HG03460 (cell line): ENCODE measurements around the gene CD40.

Experiments
- ATAC-seq: cut with Tn5 transposase; IDR thresholded peaks from one replicate; pipeline ENCODE4 v1.9.1; 2021; ENCODE audit not compliant: unreplicated experiment

The CD40 gene

DNA sequence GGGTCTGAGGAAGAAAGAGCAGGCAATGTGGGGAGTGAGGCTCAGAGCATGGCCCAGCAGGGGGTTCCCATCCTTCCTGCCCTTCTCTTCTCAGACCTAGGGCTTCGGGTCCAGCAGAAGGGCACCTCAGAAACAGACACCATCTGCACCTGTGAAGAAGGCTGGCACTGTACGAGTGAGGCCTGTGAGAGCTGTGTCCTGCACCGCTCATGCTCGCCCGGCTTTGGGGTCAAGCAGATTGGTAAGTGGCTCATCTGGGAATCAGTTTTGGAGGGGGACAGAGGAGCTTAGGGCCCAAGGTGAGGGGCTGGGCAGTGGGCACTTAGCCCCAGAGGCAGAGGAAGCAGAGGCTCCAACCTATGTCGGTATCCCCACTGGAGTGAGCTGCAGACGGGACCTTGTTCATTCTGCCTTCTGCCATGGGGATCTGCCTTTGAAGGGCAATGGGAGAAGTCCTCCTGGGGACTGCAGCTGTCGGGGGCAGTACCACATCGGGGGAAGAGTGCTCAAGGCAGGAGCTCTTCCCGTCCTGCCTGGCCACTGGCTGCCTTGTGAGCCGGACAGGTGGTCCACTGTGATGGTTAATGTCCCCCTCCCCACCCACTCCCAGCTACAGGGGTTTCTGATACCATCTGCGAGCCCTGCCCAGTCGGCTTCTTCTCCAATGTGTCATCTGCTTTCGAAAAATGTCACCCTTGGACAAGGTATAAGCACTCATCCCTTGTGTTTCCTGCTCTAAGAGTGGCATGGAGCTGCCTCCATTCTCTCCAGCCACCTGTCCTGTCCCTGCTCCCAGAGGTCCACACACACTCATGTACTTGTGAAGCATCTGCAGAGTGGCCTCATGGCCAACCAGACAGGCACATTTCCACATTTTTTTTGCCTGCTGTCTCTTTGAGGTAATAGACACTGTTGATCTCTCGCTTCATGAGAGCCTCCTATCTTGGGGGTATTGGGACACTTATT lies 4.7 kb downstream of the CD40 start:
- no peak for ATAC-seq

DNA sequence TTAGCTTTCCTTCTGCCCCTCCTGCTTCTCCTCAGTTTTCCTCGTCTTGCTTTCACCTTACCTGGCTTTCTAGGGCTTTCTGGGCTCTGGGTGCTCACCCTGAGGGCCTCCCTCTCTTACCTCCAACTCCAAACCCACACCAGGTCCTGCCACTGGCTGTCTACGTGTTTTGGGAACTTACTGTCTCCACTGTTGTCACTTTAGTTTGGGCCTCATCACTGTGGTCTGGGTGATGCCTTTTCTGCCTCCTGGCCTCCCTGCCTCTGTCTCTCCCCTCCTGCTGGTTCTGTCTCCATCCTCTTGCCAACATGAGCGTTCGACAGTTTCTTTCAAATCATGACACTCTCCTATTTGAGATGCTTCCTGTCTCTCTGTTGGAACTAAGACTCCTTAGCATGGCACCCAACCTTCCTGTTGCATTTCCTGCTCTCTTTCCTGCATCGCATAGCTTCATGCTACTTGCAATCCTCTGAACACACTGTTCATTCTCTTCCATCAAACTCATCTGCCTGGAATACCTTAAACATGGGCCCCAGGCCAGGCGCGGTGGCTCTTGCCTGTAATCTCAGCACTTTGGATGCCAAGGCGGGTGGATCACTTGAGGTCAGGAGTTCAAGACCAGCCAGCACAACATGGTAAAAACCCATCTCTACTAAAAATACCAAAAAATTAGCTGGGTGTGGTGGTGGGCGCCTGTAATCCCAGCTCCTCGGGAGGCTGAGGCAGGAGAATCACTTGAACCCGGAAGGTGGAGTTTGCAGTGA lies 5.5 kb downstream of the CD40 start:
- no peak for ATAC-seq

- no peak for ATAC-seq
These were observed 8.4 kb downstream of the CD40 start for GRCh38 chr20:46126440-46127056.

DNA sequence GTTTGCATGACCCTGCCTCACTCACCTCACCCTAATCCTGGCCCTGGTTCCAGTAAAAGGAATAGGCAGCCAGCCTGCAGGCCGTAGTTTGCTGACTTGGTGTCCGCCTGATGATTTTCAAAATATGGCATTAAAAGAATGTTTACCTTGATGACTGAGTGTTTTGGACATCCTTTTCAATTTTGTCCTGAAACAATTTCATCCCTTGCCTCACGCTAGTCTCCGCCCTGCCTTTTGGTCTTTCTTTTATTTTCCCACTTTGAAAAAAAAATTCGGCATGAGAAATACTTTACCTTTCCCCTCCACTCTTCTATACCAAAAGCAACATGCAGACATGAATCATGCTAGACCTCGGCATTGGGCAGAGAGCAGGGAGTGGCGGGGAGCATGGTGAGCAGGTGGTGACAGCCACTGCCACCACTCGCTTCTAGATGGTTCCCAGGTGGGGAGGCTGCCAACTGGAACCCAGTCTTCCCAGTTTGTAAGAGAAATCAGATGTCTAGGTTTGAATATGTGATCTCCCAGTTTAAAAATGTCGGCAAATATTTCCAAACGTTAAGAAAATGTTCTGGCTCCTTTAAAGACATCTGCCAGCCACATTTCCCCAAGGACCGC lies 9.4 kb downstream of the CD40 start:
- ATAC-seq, result no peak

DNA sequence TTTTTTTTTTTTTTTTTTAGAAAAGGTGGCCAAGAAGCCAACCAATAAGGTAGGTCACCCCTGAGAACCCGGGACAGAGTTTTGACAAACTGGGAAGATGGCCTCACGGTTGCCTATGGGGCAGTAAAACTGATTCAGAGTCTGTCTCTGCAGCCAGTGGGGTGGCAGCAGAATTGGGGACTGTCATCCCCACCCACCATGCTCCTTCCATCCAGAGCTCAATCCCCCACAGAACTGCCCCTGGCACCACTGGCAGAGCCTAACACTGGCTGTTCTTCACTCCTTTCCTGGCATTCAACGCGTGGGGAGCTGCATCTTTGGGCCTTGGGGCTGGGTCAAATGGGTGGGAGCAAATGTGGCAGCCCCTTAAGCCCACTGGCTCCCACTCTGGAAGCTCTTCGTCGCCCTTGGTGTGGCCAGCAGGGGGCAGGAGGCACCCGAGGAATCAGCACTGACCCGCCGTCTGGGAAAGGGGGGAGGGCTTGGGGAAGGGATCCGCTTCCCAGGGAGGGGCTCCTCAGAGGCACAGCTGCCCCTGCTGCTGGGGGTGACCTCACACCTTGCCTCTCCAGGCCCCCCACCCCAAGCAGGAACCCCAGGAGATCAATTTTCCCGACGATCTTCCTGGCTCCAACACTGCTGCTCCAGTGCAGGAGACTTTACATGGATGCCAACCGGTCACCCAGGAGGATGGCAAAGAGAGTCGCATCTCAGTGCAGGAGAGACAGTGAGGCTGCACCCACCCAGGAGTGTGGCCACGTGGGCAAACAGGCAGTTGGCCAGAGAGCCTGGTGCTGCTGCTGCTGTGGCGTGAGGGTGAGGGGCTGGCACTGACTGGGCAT lies 10.4 kb downstream of the CD40 start:
- no peak for ATAC-seq

DNA sequence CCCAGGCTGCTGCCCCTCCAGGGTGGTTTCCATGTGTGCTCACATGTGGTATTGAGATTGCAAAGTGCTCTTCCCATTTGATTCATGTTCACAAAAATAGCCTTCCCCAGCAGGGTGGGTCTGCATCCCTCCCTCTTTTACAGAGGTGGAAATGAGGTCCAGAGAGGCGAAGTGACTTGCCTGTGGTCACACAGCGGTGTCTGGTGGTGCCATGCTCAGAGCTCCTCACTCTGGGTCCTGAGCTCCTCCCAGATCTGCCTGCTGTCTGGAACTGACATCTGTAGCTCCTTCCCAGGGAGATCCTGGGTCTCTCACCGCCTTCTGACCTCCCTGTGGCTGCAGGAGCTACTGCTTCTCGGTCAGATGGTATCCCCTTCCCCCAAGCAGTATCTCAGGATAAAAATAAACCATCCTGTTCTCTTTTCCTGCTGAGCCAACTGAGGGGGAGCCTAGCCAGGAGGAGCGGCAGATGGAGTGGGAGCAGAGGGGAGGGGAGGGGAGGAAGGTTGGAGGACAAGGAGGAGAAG lies 11.9 kb downstream of the CD40 start:
- ATAC-seq, result no peak

DNA sequence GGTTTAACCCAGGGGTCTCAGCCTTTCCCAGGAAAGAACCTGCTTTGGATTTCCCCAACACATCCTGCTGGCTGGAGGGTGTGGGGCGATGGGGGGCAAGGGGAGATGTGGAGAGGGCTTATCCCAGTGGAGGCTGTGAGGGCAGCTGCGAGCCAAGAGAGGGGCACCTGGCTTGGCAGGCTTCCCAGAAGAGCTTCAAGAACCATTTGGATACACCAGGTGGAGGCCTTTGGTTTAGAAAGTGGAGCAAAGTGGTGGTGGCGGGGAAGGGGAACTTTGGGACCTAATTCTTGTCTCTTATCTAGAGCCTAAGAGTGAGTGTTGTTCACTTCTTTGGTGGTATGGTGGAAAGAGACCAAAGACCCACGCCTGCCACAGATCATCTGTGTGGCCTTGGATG lies 12.4 kb downstream of the CD40 start:
- ATAC-seq, result no peak

DNA sequence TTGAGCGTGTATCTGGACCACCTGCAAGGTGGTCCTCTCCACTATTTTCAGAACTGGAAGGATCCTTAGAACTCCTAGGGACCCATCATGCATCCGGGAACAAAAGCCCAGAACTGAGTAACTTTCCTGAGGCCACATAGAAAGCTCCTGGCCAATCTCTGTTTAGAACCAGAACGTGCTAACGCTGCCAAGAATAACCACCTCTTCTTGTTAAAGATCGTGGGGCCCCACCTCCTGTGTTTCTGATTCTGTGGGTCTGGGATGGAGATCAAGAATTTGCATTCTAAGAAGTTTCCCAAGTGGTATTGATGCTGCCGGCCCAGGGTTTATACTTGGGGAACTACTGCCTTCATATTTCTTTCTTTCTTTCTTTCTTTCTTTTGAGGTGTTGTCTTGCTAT lies 13.3 kb downstream of the CD40 start:
- no peak for ATAC-seq

DNA sequence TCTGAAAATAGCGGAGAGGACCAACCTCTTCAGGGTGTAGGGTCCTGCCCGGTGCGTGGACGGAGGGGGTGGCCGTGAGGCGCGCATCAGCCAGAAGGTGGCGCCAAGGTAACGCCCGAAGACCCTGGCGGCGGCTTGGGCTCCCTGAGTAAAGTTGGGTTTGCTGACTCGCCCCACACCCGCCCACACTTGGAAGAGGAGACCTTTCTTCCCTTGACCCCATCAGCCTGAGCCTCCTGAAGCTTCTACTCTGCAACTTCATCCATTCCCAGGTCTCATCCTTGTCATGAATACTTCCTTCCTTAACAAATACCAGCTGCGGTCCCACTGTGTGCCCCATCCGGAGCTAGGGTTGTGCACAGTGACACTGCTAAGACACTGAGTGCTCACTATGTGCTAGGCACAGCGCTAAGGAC lies 14.6 kb downstream of the CD40 start:
- no peak for ATAC-seq

DNA sequence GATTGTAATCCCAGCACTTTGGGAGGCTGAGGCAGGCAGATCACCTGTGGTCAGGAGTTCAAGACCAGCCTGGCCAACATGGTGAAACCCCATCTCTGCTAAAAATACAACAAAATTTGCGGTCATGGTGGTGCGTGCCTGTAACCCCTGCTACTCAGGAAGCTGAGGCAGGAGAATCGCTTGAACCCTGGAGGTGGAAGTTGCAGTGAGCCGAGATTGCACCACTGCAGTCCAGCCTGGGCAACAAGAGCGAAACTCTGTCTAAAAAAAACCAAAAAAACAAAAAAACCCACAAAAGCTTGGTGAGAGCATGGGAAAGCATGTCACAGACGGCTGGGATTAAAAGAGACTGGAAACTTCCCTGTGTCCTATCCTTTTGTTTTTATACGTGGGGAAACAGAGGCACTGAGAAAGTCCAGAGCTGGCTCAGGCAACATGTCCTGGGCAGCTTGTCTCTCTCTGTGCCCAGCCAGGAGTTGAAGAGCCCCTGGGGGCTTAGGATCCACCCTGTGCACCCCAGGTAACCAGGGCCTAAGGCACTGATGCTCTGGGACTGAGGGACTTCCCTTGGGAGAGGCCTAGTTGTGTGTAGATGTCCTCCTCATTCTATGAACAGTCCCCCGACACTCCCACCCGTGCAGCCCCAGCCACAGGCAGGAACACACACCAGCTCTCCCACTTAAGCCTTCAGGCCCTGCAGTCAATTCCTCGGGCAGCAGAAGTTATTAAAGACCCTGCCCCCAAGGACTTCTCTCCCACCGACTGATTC lies 16.0 kb downstream of the CD40 start:
- no peak for ATAC-seq

DNA sequence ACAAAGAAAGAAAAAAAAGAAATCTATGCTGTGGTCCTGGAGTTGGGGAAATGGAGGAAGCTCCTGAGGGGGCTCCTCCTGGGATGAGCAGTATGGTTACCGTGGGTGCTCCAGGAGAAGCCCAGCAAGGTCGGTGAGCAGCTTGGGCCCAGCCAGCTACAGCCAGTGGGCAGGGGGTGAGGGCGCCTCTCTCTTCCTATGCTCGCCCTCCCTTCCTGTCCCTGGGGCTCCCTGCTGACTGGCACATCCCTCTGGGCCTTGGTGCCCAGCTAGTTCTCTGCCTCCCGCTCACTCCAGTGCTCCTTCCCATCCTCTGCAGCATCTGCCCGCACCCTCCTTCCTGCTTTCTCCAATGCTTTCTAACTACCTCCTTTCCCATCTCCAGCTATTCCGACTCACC lies 16.6 kb downstream of the CD40 start:
- no peak for ATAC-seq

- ATAC-seq, result no peak
These were observed 17.9 kb downstream of the CD40 start for GRCh38 chr20:46135856-46136633.

- ATAC-seq, result no peak
These were observed 19.7 kb downstream of the CD40 start for GRCh38 chr20:46137816-46138215.

- ATAC-seq, result no peak
These were observed 21.3 kb downstream of the CD40 start for GRCh38 chr20:46139266-46139889.

DNA sequence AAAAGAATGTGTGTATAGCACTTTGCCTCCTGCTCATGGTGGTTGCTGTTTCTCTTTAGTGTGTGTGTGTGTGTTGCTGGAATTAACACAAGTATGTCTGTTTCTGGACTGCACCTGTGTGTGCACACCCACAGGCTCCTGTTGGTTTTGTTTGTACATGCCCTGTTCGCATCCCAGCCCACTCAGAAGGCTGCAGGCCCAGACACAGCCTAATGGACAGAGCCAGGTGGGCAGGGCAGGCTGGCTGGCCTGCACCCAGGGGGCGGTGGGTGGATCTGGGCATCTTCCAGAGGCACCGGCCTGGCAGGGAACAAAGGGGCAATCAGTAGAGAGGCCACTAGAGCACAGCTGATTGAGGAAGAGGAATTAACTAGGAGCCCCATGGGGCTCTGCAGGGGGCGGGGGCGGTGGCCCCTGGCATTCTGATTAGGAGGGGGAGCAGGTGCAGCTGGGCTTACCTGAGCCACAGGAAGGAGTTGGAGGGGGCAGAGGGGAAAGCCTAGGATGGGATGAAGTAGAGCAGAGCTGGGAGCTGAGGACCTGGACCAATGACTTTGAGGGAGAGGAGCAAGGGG lies 21.9 kb downstream of the CD40 start:
- no peak for ATAC-seq

DNA sequence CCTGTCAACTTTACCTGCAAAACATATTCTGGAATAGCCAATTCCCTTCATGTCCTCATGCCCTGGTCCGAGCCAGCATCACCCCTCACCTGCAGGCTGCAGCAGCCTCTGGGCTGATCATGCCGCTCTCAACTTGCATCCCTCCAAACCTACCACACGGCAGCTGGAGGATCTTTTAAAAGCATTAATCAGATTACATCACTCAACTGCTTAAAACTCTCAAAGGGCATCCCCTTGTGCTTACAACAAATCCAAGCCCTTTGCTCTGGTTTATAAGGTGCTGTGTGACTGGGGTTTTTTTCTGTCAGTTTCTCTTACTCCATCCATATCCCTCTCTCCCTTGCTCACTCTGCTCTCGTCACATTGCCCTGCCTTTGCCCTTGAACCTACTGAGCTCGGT lies 24.0 kb downstream of the CD40 start:
- ATAC-seq, result no peak

DNA sequence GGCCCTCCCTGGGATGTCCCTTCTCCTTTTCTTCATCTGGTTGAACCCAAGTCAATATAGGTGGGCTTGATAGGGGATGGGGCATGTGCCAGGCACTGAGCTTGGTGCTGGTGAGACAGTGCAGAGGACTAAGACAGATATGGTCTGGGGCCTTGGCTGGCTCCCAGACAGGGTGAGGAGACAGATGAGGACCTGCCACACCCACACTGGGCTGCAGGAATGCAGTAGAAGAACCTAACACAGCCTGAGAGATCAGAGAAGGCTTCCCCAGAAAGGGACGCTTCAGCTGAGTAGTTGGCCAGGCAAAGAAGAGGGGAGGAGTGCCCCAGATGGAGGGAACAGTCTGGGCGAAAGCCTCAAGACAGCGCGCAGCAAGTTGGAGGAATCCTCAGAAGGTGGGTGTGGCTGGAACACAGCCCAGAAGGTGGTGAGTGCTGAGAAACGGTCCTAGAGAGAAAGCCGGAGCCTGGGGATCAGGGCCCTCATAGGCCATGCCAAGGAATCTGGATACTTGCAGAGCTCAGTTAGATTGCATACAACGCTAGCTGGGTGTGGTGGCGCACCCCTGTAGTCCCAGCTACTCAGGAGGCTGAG lies 26.4 kb downstream of the CD40 start:
- no peak for ATAC-seq
